ENCODE data around the gene THSD7A.

The THSD7A gene

DNA sequence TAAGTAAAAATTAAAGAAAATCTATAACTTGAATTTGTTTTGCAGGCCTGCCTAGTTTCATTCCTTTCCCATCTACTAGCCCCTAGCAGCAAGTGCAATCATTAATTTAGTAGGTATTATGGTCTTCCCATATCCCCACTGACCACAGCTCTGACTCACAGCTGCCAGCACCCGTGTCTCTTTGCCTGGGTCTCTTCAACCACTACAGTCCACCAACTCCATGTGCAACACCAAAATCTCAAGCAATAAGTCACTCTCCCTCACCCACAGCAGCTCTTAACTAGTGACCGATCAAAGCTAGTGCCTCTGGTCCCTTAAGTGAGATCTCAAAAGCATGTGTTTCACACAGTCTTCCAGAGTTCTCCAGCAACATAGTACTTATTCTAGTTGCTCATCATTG lies 26.0 kb upstream of the THSD7A start:
- Mint-ChIP-seq H3K27ac (peak overlapping the region in 1 of 3 experiments; percentile 9), H3K9me3 (peaks cover 6% of the 10 kb centered on the region), H3K4me1 (no peaks in the 10 kb centered on the region), H3K27me3 (ENCODE audit: low read depth) (no peaks in the 10 kb centered on the region), H3K36me3 (ENCODE audit: low read depth) (no peaks in the 10 kb centered on the region), H3K4me3 (no peak overlapping the region)
- TF ChIP-seq, protein P1, sequence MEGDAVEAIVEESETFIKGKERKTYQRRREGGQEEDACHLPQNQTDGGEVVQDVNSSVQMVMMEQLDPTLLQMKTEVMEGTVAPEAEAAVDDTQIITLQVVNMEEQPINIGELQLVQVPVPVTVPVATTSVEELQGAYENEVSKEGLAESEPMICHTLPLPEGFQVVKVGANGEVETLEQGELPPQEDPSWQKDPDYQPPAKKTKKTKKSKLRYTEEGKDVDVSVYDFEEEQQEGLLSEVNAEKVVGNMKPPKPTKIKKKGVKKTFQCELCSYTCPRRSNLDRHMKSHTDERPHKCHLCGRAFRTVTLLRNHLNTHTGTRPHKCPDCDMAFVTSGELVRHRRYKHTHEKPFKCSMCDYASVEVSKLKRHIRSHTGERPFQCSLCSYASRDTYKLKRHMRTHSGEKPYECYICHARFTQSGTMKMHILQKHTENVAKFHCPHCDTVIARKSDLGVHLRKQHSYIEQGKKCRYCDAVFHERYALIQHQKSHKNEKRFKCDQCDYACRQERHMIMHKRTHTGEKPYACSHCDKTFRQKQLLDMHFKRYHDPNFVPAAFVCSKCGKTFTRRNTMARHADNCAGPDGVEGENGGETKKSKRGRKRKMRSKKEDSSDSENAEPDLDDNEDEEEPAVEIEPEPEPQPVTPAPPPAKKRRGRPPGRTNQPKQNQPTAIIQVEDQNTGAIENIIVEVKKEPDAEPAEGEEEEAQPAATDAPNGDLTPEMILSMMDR (IDR thresholded peaks at IDR 0.05; ENCODE audit: unreplicated experiment in 3 of 3), result no peak

DNA sequence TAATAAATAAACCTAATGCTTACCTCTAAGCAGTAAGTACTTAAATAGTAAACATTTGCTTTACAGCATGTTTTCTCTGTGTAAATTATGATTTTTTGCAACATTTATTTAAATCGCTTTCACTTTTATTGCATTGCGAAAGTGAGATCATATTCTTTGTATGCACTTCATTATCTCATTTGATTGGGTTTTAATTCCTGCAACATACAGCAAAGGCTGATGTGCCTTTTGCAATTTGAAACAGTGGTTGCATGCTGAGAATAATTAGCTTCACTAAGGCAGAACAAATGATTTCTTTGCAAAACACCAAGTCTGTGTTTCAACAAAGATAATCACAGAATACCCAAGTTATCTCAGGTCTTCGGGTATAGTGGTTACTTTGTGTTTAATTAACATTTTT lies 16.3 kb upstream of the THSD7A start:
- no peaks in the 10 kb centered on the region for H3K27me3 Mint-ChIP-seq (ENCODE audit: low read depth)
- TF ChIP-seq, protein P1 (IDR thresholded peaks at IDR 0.05; ENCODE audit: unreplicated experiment in 3 of 3), result no peak
- no peaks in the 10 kb centered on the region for H3K36me3 Mint-ChIP-seq (ENCODE audit: low read depth)
- H3K4me3 Mint-ChIP-seq, result no peak overlapping the region
- peaks cover 1% of the 10 kb centered on the region for H3K9me3 Mint-ChIP-seq
- H3K27ac Mint-ChIP-seq, result no peak overlapping the region
- H3K4me1 Mint-ChIP-seq, result peaks cover 16% of the 10 kb centered on the region

- Mint-ChIP-seq H3K36me3 (ENCODE audit: low read depth) (no peaks in the 10 kb centered on the region), H3K27me3 (ENCODE audit: low read depth) (no peaks in the 10 kb centered on the region)
Measured at GRCh38 chr7:11847336-11847735, 15.3 kb upstream of the THSD7A start.

GRCh38 chr7:11846361-11846955 lies 14.5 kb upstream of the THSD7A start:
- no peaks in the 10 kb centered on the region for H3K9me3 Mint-ChIP-seq
- no peaks in the 10 kb centered on the region for H3K27me3 Mint-ChIP-seq (ENCODE audit: low read depth)
- no peaks in the 10 kb centered on the region for H3K36me3 Mint-ChIP-seq (ENCODE audit: low read depth)
- H3K4me3 Mint-ChIP-seq, result no peak overlapping the region
- peak overlapping the region in 1 of 3 experiments; percentile 43 for H3K27ac Mint-ChIP-seq
- H3K4me1 Mint-ChIP-seq, result peaks cover 16% of the 10 kb centered on the region
- TF ChIP-seq, protein P1 (IDR thresholded peaks at IDR 0.05; ENCODE audit: unreplicated experiment in 3 of 3), result no peak

More at GRCh38 chr7:11847336-11847735, 15.3 kb upstream of the THSD7A start:
- Mint-ChIP-seq H3K4me1 (peaks cover 16% of the 10 kb centered on the region), H3K27ac (peak overlapping the region; percentile 19 to 76 (median 43)), H3K9me3 (no peaks in the 10 kb centered on the region), H3K4me3 (peak overlapping the region in 2 of 3 experiments; percentile 1 to 10)
- TF ChIP-seq, protein P1 (IDR thresholded peaks at IDR 0.05; ENCODE audit: unreplicated experiment in 3 of 3), result no peak

- no peaks in the 10 kb centered on the region for H3K36me3 Mint-ChIP-seq (ENCODE audit: low read depth)
- no peak overlapping the region for H3K27ac Mint-ChIP-seq
- no peak overlapping the region for H3K4me3 Mint-ChIP-seq
- TF ChIP-seq, protein P1 (IDR thresholded peaks at IDR 0.05; ENCODE audit: unreplicated experiment in 3 of 3), result no peak
- H3K4me1 Mint-ChIP-seq, result peaks cover 16% of the 10 kb centered on the region
- H3K9me3 Mint-ChIP-seq, result peaks cover 3% of the 10 kb centered on the region
- H3K27me3 Mint-ChIP-seq (ENCODE audit: low read depth), result no peaks in the 10 kb centered on the region
Measured at GRCh38 chr7:11843113-11843765, 11.2 kb upstream of the THSD7A start.

GRCh38 chr7:11841657-11842056 lies 9.7 kb upstream of the THSD7A start:
- Mint-ChIP-seq H3K4me3 (no peak overlapping the region), H3K9me3 (peaks cover 6% of the 10 kb centered on the region), H3K27me3 (ENCODE audit: low read depth) (no peaks in the 10 kb centered on the region), H3K27ac (no peak overlapping the region), H3K4me1 (peaks cover 6% of the 10 kb centered on the region), H3K36me3 (ENCODE audit: low read depth) (peaks cover 3% of the 10 kb centered on the region)
- TF ChIP-seq, protein P1 (IDR thresholded peaks at IDR 0.05; ENCODE audit: unreplicated experiment in 3 of 3), result no peak
